Epidermal melanocyte (primary cell): ENCODE data around the gene SKIC2.
"Not testable (repeated sequence)": the region's sequence is repeated elsewhere in the genome, so short reads cannot be mapped to it uniquely, and the experiment has no call there.

ENCODE experiments used
- DNase-seq: peaks from one replicate; pipeline ENCODE4 v3.0.0; 2011; ENCODE audit warnings: low spot score; ENCODE audit not compliant: insufficient read length

SKIC2 gene

DNA sequence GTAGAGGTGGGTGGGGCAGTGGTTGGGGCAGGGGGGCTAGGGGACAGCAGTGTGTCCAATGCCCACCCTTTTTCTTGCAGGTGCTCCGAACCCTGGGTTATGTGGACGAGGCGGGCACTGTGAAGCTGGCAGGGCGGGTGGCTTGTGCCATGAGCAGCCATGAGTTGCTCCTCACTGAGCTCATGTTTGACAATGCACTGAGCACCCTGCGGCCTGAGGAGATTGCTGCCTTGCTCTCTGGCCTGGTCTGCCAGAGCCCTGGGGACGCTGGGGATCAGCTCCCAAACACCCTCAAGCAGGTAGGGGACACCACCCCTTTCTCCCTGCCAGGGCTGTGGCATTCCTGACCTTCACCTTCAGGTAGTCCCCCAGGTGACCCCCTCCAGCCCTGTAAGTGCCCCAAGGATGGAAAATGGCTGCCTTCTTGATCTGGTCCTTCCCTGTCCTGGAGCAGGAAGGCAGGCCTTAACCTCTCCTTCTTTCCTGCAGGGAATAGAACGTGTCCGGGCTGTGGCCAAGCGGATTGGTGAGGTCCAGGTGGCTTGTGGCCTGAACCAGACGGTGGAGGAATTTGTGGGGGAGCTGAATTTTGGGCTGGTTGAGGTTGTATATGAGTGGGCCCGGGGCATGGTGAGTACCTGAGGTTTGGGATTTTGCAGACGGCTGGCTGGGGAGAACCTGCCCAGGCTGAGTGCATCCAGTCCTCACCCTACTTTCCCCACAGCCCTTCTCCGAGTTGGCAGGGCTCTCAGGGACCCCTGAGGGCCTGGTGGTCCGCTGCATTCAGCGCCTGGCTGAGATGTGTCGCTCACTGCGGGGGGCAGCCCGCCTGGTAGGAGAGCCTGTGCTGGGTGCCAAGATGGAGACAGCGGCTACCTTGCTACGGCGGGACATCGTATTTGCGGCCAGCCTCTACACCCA lies 10.1 kb downstream of the SKIC2 start:
- DNase-seq, result no peak

DNA sequence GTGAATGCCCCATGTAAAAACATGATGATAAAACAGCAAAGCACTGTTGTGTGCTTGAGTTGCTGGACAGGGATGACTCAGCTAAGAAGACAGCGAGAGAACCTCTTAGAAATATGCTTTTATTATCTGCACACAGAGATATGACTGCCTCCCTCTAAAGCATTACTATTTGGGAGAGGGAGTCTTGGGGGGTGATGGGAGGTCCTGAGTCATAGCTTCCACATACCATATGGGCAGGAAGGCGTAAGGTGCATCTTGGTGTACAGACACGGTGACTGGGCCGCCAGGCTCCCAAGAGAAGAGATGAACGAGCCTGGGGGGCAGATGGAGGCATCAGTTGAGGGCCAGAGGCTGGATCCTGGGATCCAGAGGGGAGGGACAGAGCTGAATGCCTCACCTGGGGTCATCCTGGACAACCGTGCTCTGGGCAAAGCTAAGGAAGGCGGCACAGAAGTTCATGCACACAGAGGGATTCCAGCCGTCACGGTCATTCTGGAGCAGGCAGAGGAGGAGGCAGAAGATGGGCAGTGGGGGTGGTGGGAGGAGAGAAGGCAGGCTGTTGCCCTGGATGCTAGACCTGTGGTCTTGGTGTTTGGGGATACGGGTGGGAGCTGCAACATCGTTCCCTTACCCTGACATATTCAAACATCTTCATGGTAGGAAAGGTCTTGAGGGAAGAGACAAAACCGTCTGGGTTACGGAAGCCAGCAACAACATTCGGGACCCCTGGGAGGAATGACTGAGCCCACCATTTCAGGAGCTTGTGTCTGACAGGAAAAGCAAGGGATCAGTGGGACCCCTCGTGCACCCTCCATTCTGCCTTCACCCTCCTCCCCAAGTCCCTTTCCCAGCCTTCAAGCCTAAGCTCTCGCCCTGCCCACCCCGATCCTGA lies 11.0 kb downstream of the SKIC2 start:
- DNase-seq, result no peak

DNA sequence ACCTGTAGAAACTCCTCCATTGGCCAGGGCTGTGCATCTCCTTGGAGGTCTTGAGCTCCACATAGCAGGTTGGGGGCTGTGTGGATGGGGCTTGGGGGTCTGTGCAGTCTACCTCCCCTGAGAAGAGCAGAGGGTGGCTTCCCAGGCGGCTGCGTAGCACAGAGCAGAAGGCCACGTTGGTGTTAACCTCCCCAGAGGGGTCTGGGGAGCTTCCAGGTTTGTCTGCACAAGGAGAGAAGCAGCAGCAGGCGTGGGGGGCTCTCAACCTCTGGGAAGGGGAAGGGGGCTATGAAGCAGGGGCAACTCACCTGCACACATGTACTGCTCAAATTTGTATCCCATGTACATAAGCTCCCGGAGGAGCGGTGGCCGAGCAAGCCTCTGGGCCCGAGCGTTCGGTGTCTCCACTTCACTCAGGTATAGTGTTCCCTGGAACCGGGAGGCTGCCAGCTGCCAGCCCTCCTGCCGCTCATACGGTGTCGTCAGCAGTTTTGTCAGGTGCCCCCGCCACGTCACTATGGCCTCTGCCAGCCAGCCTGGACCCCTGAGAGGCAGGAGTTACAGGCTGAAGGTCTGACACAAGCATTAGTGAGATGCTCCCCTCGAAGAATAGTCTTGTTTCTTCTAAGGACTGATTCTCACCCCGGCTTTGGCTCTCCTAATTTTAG lies 11.8 kb downstream of the SKIC2 start:
- no peak for DNase-seq

DNA sequence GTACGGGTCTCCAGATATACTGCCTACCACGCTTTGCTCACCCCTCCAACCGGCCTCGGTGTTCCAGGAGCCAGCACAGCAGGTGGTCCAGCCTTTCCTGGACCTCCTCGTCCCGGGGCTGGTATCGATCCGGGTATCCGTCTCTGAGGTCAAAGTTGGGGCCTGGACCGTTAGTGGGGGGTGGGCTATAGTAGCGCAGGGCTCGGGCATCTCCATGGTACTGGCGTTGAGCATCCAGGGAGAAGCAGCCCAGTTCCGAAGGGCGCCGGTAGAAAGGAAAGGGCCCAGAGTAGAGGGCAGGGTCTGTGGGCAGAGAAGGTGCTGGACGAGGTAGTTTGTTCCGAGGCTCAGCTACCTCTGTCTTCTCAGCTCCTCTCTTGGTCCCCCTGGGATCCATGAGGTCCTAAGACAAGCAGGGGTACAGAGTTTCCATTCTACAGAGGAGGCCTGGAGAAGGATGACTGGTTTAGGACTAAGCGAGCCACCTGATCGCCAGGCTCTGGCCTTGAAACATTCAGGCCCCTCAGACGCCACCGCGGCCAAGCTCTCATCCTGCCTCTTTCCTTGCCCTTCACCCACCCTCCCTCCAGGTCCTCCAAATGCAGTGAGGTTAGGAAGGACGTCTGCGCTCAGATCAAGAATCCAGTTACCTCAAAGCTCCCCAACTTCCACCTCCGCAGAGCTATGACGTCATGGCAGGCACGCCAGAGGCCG lies 12.5 kb downstream of the SKIC2 start:
- no peak for DNase-seq

DNA sequence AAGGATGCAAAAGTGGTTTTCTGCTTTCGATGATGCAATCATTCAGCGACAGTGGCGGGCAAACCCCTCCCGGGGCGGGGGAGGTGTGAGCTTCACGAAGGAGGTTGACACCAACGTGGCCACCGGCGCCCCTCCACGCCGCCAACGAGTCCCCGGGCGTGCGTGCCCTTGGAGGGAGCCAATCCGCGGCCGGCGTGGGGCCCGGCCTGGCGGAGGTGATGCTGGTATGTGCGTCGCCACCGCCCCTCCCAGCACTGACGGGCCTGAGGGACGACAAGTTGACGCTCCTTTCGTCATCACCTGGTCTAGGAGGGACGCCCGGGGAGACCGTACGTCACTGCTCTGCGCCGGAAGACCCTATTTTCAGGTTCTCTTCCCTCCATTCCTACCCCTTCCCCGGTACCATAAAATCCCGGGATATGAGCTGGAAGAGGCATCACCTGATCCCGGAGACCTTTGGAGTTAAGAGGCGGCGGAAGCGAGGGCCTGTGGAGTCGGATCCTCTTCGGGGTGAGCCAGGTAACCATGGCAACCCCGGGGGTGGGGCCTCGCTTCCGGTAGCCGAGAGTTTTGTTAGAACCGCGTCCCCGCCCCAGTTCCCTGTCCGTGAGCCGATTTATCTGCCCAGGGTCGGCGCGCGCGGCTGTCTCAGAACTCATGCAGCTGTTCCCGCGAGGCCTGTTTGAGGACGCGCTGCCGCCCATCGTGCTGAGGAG lies 13.2 kb downstream of the SKIC2 start, which contains the start of gene DXO:
DXO (minus strand) TSS at position 146 of the 716 bp plus-strand sequence. CDS start 463 bp downstream, outside the sequence.
- peak; percentile 100 for DNase-seq

DNA sequence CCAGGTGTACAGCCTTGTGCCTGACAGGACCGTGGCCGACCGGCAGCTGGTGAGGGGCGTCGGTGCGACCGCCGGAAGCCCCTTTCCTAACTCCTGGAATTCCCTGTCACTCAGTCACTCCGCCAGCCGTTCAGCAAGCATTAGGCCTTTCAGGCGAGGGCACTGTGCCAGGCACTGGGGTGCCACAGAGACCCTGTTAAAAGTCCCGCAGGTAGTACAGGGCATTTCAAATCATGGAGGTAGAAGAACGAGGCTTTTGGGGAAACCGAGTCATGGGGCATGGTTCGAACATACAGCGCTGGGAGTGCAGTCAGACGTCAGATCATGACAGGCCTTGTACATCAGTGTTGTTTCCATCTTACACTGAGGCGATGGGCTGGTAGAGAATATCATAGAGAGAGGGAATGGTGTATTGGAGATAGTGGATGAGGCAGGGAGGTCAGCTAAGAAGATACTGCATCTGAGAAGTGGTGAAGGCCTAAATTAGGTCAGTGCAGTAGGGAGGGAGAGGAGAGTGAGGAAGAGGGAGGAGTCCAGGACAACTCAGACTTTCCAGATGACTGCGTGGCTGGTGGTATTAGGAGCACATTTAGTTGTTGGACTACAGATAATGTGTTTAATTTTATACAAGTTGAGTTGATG lies 13.9 kb downstream of the SKIC2 start:
- DNase-seq, result no peak

DNA sequence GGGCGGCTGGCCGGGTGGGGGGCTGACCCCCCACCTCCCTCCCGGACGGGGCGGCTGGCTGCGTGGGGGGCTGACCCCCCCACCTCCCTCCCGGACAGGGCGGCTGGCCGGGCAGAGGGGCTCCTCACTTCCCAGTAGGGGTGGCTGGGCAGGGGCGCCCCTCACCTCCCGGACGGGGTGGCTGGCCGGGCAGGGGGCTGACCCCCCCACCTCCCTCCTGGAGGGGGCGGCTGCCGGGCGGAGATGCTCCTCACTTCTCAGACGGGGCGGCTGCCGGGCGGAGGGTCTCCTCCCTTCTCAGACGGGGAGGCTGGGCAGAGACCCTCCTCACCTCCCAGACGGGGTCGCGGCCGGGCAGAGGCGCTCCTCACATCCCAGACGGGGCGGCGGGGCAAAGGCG lies 17.1 kb downstream of the SKIC2 start:
- not testable (repeated sequence) for DNase-seq

DNA sequence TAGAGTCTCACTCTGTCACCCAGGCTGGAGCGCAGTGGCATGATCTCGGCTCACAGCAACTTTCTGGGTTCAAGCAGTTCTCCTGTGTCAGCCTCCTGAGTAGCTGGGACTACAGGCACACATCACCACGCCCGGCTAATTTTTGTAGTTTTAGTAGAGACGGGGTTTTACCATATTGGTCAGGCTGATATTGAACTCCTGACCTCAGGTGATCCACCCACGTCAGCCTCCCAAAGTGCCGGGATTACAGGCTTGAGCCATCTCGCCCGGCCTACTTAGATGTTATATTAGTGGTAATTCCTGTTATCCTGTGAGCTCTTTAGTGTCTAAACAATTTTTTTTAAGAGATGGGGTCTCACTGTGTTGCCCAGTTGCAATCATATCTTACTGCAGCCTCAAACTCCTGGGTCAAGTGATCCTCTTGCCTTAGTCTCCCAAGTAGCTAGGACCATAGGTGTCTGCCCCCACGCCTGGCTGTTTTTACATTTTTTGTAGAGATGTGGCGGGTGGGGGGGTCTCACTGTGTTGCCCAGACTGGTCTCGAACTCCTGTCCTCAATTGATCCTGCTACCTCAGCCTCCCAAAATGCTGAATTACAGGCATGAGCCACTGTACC lies 18.9 kb downstream of the SKIC2 start:
- DNase-seq, result no peak

DNA sequence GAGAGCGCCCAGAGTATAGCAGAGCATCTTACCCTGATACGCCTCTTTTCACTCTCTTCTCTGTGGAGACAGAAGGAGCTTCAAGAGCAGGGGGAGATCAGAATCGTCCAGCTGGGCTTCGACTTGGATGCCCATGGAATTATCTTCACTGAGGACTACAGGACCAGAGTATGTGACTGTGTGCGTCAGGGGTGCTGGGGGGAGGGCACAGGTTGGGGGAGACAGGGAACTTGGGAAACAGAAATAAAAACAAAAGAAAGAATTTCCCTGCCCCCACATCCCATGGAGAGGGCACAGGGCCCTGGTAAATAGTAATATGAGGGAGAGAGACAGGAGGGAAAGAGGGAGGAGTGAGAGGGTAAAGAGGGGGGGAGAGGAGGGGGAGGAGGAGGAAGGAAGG lies 19.9 kb downstream of the SKIC2 start:
- DNase-seq, result no peak

DNA sequence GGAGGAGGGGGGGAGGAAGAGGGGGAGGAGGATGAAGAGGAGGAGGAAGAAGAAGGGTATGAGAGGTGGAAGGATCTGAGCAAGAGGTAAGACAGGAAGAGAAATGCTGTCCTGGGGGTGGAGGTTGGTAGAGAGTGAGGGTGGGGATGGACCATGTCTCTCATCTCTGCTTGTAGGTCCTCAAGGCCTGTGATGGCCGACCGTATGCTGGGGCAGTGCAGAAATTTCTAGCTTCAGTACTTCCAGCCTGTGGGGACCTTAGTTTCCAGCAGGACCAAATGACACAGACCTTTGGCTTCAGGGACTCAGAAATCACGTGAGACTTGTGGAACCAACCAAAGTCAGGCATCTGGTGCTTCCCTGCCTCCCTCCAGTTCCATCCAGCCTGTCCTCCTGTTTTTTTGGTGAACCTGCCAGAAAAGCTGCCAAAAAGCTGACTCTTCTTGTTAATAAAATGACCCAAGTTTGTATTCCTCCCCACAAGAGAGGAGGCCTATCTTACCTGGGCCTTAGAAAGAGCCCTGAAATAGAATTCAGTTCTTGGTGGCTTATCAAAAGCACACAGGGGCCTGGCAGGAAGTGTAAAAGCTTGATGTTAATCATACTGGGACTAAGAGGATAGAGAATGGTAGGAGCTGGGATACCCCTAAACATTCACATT lies 20.4 kb downstream of the SKIC2 start:
- DNase-seq, result no peak

DNA sequence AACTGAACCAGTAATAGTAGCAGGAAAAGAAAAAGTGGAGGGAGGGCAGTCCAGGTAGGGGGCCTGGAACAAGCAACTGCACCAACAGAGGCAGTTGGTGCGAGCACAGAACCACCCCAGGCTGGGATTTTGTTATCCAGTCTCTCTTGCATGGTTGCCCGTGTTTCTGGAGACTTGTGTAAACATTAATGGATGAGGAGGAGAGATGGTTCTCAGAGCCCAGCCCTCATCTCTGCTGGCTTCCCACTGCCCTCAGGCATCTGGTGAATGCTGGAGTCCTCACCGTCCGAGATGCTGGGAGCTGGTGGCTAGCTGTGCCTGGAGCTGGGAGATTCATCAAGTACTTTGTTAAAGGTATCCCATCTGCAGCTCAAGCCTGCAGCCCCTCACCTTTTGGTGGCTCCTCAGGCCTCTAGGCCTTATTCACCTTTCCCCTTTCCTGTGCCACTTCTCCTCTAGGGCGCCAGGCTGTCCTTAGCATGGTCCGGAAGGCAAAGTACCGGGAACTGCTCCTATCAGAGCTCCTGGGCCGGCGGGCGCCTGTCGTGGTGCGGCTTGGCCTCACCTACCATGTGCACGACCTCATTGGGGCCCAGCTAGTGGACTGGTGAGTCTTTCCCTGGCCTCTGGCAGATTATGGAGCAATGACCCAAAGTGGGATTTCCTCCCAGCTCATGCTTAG lies 21.4 kb downstream of the SKIC2 start:
- DNase-seq, result not testable (repeated sequence)

DNA sequence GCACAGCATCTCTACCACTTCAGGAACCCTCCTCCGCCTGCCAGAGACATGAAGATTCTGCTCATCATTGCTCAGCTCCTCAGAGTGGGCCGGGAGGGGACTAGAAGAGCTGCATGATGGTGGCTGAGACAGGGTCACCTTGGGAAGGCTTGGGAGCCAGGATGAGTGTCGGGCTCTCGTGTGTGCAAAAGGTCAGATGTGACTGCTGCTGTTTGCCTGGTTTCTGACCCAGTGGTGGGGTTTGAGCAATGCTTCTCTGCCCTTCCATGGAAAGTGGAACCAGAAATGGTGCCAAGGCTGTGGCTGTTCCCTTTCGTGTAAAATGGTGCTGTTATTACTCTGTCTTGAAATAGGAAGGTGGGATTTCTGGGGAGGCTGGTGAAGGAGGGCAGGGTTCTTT lies 22.0 kb downstream of the SKIC2 start:
- not testable (repeated sequence) for DNase-seq

DNA sequence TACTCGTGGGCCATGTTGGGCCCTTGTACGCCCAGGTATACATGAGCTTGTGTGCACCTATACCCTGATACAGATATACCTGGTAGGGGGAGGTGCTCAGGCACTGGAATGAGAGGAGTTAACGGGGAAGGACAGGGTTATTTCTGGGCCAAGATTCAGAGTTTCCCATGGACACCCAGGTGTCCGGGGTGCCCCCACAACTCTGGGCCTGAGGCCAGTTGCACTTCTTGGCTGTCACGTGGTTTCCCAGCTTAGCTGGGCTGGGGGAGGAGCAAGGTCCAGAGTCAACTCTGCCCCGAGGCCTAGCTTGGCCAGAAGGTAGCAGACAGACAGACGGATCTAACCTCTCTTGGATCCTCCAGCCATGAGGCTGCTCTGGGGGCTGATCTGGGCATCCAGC lies 22.8 kb downstream of the SKIC2 start, which contains the start of gene C4A:
C4A (plus strand) TSS at position 314 of the 400 bp plus-strand sequence; CDS start at position 365, 51 bp downstream.
- not testable (repeated sequence) for DNase-seq

DNA sequence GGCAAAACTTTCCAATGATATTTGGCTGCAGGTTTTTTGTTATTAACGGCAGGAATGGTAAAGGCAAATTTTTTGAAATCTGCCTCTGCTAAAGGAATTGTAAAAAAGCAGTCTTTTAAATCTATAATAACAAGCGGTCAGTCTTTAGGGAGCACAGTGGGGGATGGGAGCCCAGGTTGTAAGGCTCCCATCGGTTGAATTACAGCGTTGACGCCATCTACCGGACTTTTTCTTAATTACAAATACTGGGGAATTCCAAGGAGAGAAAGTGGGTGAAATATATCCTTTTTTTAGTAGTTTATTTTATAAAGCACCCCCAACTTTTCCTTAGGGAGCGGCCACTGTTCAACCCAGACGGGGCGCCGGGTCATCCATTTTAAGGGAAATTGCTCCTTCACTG lies 30.4 kb downstream of the SKIC2 start:
- not testable (repeated sequence) for DNase-seq

DNA sequence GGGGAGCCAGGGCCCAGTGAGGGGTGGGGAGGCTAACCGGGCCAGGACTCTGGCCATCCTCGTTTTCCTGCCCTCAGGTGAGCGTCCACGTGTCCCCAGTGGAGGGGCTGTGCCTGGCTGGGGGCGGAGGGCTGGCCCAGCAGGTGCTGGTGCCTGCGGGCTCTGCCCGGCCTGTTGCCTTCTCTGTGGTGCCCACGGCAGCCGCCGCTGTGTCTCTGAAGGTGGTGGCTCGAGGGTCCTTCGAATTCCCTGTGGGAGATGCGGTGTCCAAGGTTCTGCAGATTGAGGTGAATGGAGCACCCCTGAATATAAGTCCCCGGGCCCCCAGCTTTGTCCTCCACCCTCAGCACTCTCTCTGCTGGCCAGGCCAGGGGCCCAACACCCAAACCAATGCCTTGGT lies 35.4 kb downstream of the SKIC2 start:
- not testable (repeated sequence) for DNase-seq

DNA sequence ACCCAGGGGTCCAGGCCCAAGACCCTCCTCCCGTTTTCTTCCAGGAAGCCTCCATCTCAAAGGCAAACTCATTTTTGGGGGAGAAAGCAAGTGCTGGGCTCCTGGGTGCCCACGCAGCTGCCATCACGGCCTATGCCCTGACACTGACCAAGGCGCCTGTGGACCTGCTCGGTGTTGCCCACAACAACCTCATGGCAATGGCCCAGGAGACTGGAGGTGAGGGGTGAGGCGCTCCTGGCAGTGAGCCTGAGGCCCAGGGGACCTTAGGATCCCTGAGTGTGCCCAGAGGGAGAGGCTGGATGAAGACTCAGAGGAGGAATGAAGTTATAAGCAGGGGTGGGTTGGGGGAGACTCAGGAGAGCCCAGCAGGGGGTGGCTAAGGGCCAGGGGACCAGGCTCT lies 37.4 kb downstream of the SKIC2 start:
- not testable (repeated sequence) for DNase-seq

DNA sequence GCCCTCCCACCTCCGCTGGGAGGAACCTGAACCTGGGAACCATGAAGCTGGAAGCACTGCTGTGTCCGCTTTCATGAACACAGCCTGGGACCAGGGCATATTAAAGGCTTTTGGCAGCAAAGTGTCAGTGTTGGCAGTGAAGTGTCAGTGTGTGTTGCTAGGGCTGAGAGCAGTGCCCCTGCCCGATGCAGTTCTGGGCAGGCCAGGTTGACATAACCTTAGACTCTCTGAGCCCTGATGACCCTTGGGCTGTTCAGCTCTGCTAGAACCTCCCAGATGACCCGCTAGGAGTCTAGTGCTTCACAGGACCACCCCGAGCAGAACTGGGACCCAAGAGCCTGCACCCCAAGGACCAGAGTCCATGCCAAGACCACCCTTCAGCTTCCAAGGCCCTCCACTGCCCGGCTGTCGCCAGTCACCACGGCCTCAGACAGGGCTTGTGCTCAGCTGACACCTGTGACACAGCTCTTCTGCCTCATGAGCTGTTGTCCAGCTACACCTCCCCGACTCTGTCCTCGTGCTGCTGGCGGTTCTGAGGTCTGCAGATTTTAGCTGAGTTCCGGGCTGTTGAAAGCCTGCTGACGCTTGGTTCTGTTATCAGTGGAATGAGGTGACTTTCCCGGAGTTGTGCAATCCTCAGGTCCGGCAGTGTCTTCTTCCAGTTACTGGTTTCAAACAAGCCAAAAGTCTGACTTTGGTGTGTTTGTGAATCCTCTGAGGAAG lies 43.7 kb downstream of the SKIC2 start:
- not testable (repeated sequence) for DNase-seq
